Measurements from ENCODE around the gene EOLA2.
A peak's percentile ranks its signal among the peaks of the same experiment; 100 is the strongest.
"Not testable (repeated sequence)": the region's sequence is repeated elsewhere in the genome, so short reads cannot be mapped to it uniquely, and the experiment has no call there.

The EOLA2 gene

GRCh38 chrX:149945820-149946219, 7.5 kb upstream of the EOLA2 start:
- not testable (repeated sequence) for H3K79me2 ChIP-seq (ENCODE audit: control insufficient read depth, insufficient read depth, low read length, poor library complexity); H3K4me1 ChIP-seq (ENCODE audit: control insufficient read depth in 1 of 2, insufficient read depth in 2 of 2, low read length in 2 of 2); H2BK120ac ChIP-seq (ENCODE audit: insufficient read depth, low read length, poor library complexity); H3K9me3 ChIP-seq (ENCODE audit: insufficient read depth, low read depth, low read length); H4K12ac ChIP-seq (ENCODE audit: low read depth, low read length); H3K4me3 ChIP-seq (ENCODE audit: low read depth, low read length); H2BK5ac ChIP-seq (ENCODE audit: low read depth, low read length, poor library complexity); DNase-seq; H3K14ac ChIP-seq (ENCODE audit: low read length); H3K23ac ChIP-seq (ENCODE audit: low read length); H3K27ac ChIP-seq (ENCODE audit: low read depth, low read length); H2AFZ ChIP-seq (ENCODE audit: insufficient read depth, low read length, poor library complexity); H3K4ac ChIP-seq (ENCODE audit: low read depth, low read length); H4K8ac ChIP-seq (ENCODE audit: low read depth, low read length); H2AK5ac ChIP-seq (ENCODE audit: low read length); H3K4me2 ChIP-seq (ENCODE audit: low read length); H3K9ac ChIP-seq (ENCODE audit: low read length); H2BK12ac ChIP-seq (ENCODE audit: low read length); H3K27me3 ChIP-seq (ENCODE audit: insufficient read depth, low read length); H3K18ac ChIP-seq (ENCODE audit: low read length); H3K36me3 ChIP-seq (ENCODE audit: control insufficient read depth in 1 of 2, insufficient read depth in 2 of 2, low read length in 2 of 2); H3K79me1 ChIP-seq (ENCODE audit: low read length); H4K91ac ChIP-seq (ENCODE audit: low read depth, low read length)
- WGBS (ENCODE audit: extremely low coverage, insufficient coverage, insufficient read length) = no CpG with 5 or more reads among the region's 9 CpGs

DNA sequence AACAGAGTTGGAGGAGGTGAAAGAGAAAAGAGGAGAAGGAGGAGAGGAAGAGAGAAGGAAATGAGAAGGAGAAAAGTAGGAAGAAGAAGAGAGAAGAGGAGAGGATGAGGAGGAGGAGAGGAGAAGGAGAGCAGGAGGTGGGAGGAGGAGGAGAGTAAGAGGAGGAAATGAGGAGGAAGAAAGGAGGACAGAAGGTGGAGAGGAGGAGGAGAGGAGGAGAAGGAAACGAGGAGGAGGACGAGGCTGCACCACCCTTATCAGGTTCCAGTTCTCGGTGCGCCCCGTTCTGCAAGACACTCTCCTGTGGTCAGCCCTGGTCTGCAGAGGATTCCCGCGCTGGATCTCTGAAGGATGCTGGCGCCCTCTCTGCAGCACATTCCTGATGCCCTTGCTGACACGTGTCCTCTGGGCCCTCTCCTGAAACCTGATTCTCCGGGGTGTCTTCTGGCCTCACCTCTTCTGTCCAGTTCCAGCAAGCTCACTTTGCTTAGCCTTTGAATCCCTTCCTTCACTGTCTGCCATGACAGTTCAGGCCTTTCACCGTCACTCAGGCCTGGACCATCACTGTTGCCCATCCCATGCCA, 6.9 kb upstream of the EOLA2 start:
- H3K9ac ChIP-seq (ENCODE audit: low read length); H3K4me2 ChIP-seq (ENCODE audit: low read length); H2BK120ac ChIP-seq (ENCODE audit: insufficient read depth, low read length, poor library complexity); H4K91ac ChIP-seq (ENCODE audit: low read depth, low read length); H3K4me3 ChIP-seq (ENCODE audit: low read depth, low read length); H3K9me3 ChIP-seq (ENCODE audit: insufficient read depth, low read depth, low read length); H3K79me1 ChIP-seq (ENCODE audit: low read length); H4K8ac ChIP-seq (ENCODE audit: low read depth, low read length); H4K12ac ChIP-seq (ENCODE audit: low read depth, low read length); H3K36me3 ChIP-seq (ENCODE audit: control insufficient read depth in 1 of 2, insufficient read depth in 2 of 2, low read length in 2 of 2); H3K4me1 ChIP-seq (ENCODE audit: control insufficient read depth in 1 of 2, insufficient read depth in 2 of 2, low read length in 2 of 2); H2BK5ac ChIP-seq (ENCODE audit: low read depth, low read length, poor library complexity); H3K23ac ChIP-seq (ENCODE audit: low read length); H3K14ac ChIP-seq (ENCODE audit: low read length); H2AFZ ChIP-seq (ENCODE audit: insufficient read depth, low read length, poor library complexity); H3K18ac ChIP-seq (ENCODE audit: low read length); H2AK5ac ChIP-seq (ENCODE audit: low read length); H3K4ac ChIP-seq (ENCODE audit: low read depth, low read length); H3K27me3 ChIP-seq (ENCODE audit: insufficient read depth, low read length); H2BK12ac ChIP-seq (ENCODE audit: low read length); H3K79me2 ChIP-seq (ENCODE audit: control insufficient read depth, insufficient read depth, low read length, poor library complexity); H3K27ac ChIP-seq (ENCODE audit: low read depth, low read length); DNase-seq: not testable (repeated sequence)
- WGBS (ENCODE audit: extremely low coverage, insufficient coverage, insufficient read length) = no CpG with 5 or more reads among the region's 11 CpGs

DNA sequence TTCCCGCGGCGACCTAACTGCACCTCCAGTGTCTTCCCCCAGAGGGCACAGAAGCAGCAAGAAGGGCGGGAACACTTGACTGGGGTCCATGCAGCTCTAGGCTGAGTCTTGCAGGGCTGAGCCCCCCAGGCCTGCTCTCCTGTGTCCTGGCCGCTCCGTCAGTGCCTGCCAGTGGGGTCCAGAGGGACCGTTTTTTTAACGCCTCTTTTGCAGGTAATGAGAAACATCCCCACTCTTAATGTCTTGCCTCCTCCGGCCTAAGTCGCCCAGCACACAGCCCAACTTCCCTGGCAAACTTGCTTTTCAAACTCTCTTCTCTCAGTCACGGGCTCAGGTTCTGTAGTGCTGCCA, 2.4 kb upstream of the EOLA2 start:
- not testable (repeated sequence) for H2AK5ac ChIP-seq (ENCODE audit: low read length); H4K12ac ChIP-seq (ENCODE audit: low read depth, low read length); H2BK5ac ChIP-seq (ENCODE audit: low read depth, low read length, poor library complexity); H3K9me3 ChIP-seq (ENCODE audit: insufficient read depth, low read depth, low read length); H3K14ac ChIP-seq (ENCODE audit: low read length); H3K27me3 ChIP-seq (ENCODE audit: insufficient read depth, low read length); H3K79me1 ChIP-seq (ENCODE audit: low read length); H4K8ac ChIP-seq (ENCODE audit: low read depth, low read length); H3K79me2 ChIP-seq (ENCODE audit: control insufficient read depth, insufficient read depth, low read length, poor library complexity); H3K18ac ChIP-seq (ENCODE audit: low read length); DNase-seq; H2BK12ac ChIP-seq (ENCODE audit: low read length); H2AFZ ChIP-seq (ENCODE audit: insufficient read depth, low read length, poor library complexity); H3K4ac ChIP-seq (ENCODE audit: low read depth, low read length); H3K27ac ChIP-seq (ENCODE audit: low read depth, low read length); H3K23ac ChIP-seq (ENCODE audit: low read length); H3K36me3 ChIP-seq (ENCODE audit: control insufficient read depth in 1 of 2, insufficient read depth in 2 of 2, low read length in 2 of 2); H3K4me3 ChIP-seq (ENCODE audit: low read depth, low read length); H4K91ac ChIP-seq (ENCODE audit: low read depth, low read length); H2BK120ac ChIP-seq (ENCODE audit: insufficient read depth, low read length, poor library complexity); H3K4me1 ChIP-seq (ENCODE audit: control insufficient read depth in 1 of 2, insufficient read depth in 2 of 2, low read length in 2 of 2); H3K9ac ChIP-seq (ENCODE audit: low read length)
- H3K4me2 ChIP-seq (ENCODE audit: low read length) = peak overlapping the region; percentile 58
- WGBS (ENCODE audit: extremely low coverage, insufficient coverage, insufficient read length) = no CpG with 5 or more reads among the region's 11 CpGs

DNA sequence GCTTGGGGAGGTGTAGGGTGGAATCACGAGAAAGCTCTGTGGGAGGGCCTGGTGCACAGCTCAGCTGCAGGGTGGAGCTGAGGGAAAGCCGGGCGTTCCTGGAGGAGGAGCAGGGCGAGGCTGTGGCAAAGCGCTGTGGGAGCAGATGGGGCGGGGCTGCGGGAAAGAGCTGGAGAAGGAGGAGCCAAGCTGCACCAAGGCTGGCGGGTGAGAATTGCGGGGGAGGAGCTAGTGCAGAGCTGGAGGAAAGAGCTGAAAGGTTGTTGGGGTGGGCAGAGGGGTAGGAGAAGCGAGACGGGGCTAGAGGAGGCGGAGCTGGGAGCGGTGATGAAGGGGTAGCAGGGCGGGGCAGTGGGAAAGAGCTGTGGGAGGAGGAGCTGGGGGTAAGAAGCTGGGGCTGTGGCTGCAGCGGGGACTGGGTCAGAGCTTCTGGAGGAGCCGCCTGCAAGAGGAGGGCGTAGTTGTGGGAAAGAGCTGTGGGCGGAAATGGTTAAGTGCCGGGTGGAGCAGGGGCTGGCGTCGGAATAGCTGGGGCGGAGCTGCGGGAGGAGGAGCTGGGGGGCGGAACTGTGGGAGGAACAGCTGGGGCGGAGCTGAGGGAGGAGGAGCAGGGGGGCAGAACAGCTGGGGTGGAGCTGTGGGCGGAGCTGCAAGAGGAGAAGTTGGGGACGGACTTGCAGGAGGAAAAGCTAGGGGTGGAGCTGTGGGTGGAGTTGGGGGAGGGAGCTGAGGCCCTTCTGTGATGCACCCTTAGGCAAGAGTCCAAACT, 1.8 kb upstream of the EOLA2 start:
- Histone ChIP-seq H3K9ac (ENCODE audit: low read length) (peak overlapping the region; percentile 78), H3K23ac (ENCODE audit: low read length) (no peak overlapping the region), H4K91ac (ENCODE audit: low read depth, low read length) (peak overlapping the region; percentile 89), H3K79me1 (ENCODE audit: low read length) (peaks cover 8% of the 10 kb centered on the region), H3K4me2 (ENCODE audit: low read length) (peak overlapping the region; percentile 69), H2BK120ac (ENCODE audit: insufficient read depth, low read length, poor library complexity) (peak overlapping the region; percentile 91), H3K79me2 (ENCODE audit: control insufficient read depth, insufficient read depth, low read length, poor library complexity) (peaks cover 10% of the 10 kb centered on the region), H3K27me3 (ENCODE audit: insufficient read depth, low read length) (no peaks in the 10 kb centered on the region), H2AFZ (ENCODE audit: insufficient read depth, low read length, poor library complexity) (no peak overlapping the region), H3K4ac (ENCODE audit: low read depth, low read length) (peak overlapping the region; percentile 79), H2AK5ac (ENCODE audit: low read length) (peak overlapping the region; percentile 54), H3K18ac (ENCODE audit: low read length) (peak overlapping the region; percentile 75), H3K36me3 (ENCODE audit: control insufficient read depth in 1 of 2, insufficient read depth in 2 of 2, low read length in 2 of 2) (peaks cover 2 to 3% of the 10 kb centered on the region in 2 experiments), H4K8ac (ENCODE audit: low read depth, low read length) (peak overlapping the region; percentile 91), H2BK12ac (ENCODE audit: low read length) (peak overlapping the region; percentile 31), H4K12ac (ENCODE audit: low read depth, low read length) (peak overlapping the region; percentile 98), H3K4me1 (ENCODE audit: control insufficient read depth in 1 of 2, insufficient read depth in 2 of 2, low read length in 2 of 2) (peaks cover 6 to 8% of the 10 kb centered on the region in 2 experiments), H2BK5ac (ENCODE audit: low read depth, low read length, poor library complexity) (peak overlapping the region; percentile 96), H3K4me3 (ENCODE audit: low read depth, low read length) (peak overlapping the region; percentile 75), H3K14ac (ENCODE audit: low read length) (peak overlapping the region; percentile 93), H3K9me3 (ENCODE audit: insufficient read depth, low read depth, low read length) (no peaks in the 10 kb centered on the region), H3K27ac (ENCODE audit: low read depth, low read length) (peak overlapping the region; percentile 96)
- WGBS (ENCODE audit: extremely low coverage, insufficient coverage, insufficient read length) = no CpG with 5 or more reads among the region's 27 CpGs
- peak; percentile 88 for DNase-seq
